ENCODE results near the gene RNF126.
A peak's percentile ranks its signal among the peaks of the same experiment; 100 is the strongest.
"Not testable (repeated sequence)": the region's sequence is repeated elsewhere in the genome, so short reads cannot be mapped to it uniquely, and the experiment has no call there.

RNF126 gene

GRCh38 chr19:609004-609346 is 54.0 kb downstream of the RNF126 start:
- no peak for DNase-seq

GRCh38 chr19:608155-609003 is 54.6 kb downstream of the RNF126 start:
- no peak for DNase-seq

GRCh38 chr19:607301-608154 is 55.5 kb downstream of the RNF126 start:
- DNase-seq, result no peak

- peak; percentile 21 for DNase-seq
Observed at GRCh38 chr19:605061-605971, 57.7 kb downstream of the RNF126 start.

- peak; percentile 34 for DNase-seq
Observed at GRCh38 chr19:604355-604754, 58.7 kb downstream of the RNF126 start.

- not testable (repeated sequence) for DNase-seq
Observed at GRCh38 chr19:603779-604178, 59.2 kb downstream of the RNF126 start.

GRCh38 chr19:603302-603639 is 59.7 kb downstream of the RNF126 start:
- not testable (repeated sequence) for DNase-seq

GRCh38 chr19:602391-603301 is 60.4 kb downstream of the RNF126 start:
- no peak for DNase-seq

GRCh38 chr19:601790-602189 is 61.2 kb downstream of the RNF126 start:
- DNase-seq, result no peak

- DNase-seq, result no peak
Observed at GRCh38 chr19:601310-601709, 61.7 kb downstream of the RNF126 start.
